GM20000 (cell line): ENCODE measurements around the gene HERPUD2.

ENCODE experiments used
- DNase-seq: peaks from one replicate; pipeline ENCODE4 v3.0.0; 2012; ENCODE audit warnings: low spot score
- TF ChIP-seq, protein P1 (sequence below): IDR thresholded peaks from 2 replicates; pipeline ENCODE4 v1.5.1; 2012; ENCODE audit warnings: mild to moderate bottlenecking, control low read depth; ENCODE audit errors: extremely low read depth, missing control alignments

Gene HERPUD2

DNA sequence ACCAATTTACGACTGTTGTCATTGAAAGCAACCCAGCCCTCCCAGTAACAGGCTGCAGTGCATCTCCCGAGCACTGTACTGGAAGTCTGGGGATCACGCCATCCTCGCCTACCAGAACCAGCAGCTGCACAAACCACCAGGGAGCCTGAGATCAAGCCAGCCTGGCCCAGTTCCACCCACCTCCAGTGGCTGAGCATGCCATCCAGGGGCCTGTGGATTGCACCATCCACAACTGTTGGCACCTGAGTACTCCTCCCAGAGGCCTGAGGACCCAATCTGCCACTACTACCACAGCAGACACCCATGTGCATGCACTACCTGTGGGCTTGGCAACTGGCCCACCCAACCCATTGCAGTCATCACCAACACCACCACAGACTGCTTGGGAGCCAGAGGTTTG, 44.2 kb downstream of the HERPUD2 start:
- TF ChIP-seq, protein P1, sequence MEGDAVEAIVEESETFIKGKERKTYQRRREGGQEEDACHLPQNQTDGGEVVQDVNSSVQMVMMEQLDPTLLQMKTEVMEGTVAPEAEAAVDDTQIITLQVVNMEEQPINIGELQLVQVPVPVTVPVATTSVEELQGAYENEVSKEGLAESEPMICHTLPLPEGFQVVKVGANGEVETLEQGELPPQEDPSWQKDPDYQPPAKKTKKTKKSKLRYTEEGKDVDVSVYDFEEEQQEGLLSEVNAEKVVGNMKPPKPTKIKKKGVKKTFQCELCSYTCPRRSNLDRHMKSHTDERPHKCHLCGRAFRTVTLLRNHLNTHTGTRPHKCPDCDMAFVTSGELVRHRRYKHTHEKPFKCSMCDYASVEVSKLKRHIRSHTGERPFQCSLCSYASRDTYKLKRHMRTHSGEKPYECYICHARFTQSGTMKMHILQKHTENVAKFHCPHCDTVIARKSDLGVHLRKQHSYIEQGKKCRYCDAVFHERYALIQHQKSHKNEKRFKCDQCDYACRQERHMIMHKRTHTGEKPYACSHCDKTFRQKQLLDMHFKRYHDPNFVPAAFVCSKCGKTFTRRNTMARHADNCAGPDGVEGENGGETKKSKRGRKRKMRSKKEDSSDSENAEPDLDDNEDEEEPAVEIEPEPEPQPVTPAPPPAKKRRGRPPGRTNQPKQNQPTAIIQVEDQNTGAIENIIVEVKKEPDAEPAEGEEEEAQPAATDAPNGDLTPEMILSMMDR: no peak
- DNase-seq: no peak

DNA sequence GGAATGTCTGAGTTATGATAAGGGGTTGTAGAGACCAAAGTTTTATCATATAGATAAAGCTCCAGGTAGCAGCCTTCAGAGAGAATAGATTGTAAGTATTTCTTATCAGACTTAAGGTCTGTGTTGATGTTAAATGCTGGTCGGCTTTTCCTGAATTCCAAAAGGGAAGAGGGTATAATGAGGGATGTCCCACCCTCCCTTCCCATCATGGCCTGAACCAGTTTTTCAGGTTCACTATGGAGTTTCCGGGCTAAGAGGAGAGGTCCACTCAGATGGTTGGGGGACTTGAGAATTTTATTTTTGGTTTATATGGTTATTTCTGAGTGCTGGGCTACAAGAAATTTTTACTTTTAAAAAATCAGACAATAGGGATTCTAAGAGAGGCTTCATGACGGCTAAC, 45.2 kb downstream of the HERPUD2 start:
- TF ChIP-seq, protein P1: no peak
- no peak for DNase-seq

DNA sequence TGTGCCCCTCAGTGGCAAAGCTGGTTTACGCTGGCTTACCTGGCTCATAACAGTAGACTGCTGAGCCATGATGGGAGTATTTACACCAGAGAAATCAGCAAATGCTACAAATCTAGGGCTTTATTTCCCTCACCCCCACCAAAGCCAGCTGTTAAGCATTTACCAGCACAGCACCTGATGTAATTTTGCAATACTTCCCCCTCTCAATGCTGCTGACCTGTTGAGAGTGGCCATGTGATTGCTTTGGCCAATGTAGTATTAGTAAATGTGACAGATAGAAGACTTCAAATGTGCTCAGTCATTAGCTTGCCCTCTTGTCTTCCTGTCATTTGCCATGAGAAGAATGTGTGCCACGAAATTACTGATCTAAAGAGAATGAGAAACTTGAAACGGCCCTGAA, 46.6 kb downstream of the HERPUD2 start:
- no peak for DNase-seq
- TF ChIP-seq, protein P1: no peak

DNA sequence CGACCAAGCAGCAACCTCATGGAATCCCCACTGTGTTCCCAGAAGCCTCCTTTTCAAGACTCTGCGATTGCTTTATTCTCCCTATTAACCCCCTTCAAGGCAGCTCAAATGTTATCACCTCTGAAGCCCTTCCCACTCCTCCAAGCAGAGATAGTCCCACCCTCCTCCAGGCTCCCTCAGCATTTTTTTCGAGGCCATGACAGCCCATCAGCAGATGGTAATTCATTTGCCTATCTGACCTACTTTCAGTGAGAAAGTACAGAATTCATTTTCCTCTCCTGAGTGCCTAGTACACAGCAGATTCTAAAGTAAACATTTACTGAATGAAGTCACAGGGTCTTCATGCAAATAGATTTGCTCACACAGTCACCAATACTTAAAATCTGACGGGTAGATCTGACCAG, 47.8 kb downstream of the HERPUD2 start:
- TF ChIP-seq, protein P1: no peak
- no peak for DNase-seq

DNA sequence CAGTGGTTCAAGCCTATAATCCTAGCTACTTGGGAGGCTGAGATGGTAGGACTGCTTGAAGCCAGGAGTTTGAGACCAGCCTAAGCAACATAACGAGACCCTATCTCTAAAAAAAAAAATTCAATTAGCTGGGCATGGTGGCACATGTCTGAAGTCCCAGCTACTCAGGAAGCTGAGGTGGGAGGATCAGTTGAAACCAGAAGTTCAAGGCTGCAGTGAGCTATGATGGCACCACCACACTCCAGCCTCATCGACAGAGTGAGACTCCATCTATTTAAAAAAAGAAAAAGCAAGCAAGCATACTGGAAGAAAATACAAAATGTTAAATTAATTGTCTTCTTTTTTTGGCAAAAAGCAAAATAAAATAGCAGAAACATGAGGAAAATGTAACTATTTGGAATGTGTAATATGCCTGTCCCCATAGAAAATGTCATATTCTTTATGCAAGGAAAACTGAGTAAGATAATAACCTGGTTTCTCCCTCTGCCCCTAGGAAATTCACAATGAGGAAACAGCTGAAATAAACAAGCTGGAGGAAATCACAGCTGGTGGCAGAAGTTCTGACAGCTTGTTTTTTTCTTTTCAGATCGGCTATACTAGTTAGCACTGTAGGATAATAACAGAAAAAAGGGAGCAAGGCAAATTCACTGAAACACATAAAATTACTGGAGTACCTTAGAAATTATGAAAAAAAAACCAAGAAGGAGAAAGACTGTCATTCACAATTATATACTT, 48.5 kb downstream of the HERPUD2 start:
- no peak for DNase-seq
- TF ChIP-seq, protein P1: no peak

DNA sequence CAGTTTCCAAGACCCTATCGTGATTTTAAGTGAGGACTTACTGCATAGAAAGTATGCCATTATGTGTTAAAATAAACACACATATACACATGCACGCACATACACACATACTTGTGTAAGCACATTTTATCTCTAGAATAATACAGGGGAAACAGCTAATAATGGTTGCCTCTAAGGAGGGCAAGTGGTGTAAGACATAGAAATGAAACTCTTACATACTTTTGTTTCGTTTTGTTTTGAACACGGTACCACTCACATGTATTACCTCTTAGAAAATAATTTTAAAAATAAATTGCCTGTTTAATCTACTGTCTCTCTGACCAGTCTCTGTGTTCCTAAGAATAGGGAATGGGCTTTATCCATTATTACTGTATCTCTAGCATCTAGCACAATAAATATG, 49.2 kb downstream of the HERPUD2 start:
- TF ChIP-seq, protein P1: no peak
- DNase-seq: no peak

DNA sequence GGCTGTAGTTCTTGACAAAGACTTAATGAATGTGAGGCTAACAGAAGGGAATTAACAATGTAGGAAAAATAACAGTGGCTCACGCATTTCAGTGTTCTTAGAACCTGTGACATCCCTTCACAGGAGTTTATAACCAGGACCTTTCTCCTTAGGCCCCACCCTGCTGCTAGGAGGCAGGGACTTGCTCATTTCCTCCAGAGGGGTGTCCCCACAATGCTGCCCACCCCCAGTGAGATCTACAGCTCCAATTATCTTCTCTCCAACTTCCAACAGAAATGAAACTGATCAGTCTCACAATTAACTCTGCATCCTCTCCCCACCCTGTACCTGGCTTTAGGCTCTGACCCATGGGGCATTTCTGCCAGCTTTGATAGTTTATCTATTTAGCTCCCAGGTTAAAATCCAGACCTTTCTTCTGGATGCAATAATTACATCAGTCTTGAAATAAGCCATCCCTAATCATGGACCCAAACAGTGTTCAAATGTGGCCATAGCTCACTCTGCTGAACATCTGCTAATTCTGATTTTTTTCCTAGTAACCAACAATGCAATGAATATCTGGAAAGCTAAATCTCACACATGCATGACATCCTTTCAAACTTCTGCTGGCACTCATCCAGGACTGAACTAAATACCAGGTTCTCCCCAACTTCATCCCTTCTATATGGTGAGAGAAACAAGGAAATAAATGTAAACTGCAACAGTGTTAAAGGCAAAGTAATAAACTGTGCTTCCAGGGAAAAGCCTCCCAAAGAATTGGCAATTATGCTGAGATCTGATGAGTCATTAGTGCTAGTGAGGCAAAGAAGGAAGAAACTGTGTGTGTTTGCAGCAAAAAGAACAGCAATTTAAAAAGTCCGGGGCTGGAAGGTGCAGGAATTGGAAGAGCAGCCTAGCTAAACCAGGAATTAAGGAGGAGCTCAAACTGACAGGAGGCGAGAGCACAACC, 64.6 kb downstream of the HERPUD2 start:
- no peak for DNase-seq
- TF ChIP-seq, protein P1: no peak
